Right atrium auricular region (tissue), 2 donors: ENCODE data around the gene PAX2. TPM values are rescaled to one million over a fixed set of nuclear protein-coding genes. Genes with fewer than 3 reads are reported as not detected.

Experiments
- DNase-seq: peaks from one replicate; pipeline ENCODE4 v3.0.0-alpha.2; 2019; ENCODE audit warnings: low spot score
- H3K27ac ChIP-seq, 2 donors: fragments of 200-600 bp; sonication (generic); 1 replicate in 1 of 2; 2 replicates in 1 of 2; pipeline ENCODE4 v1.5.1; 2016 to 2019
- H3K27me3 ChIP-seq, 2 donors: fragments of 200-600 bp; sonication (generic); one replicate each; pipeline versions ENCODE4 v1.5.1 to v1.6.0; 2017 to 2019
- H3K36me3 ChIP-seq: fragments of 200-600 bp; sonication (generic); one replicate; pipeline ENCODE4 v1.5.1; 2016
- H3K4me1 ChIP-seq, 2 donors: fragments of 200-600 bp; sonication (generic); one replicate each; pipeline versions ENCODE4 v1.5.1 to v1.6.0; 2017 to 2019
- H3K4me3 ChIP-seq, 2 donors: fragments of 200-600 bp; sonication (generic); 1 replicate in 1 of 2; 2 replicates in 1 of 2; pipeline ENCODE4 v1.5.1; 2017 to 2019; ENCODE audit warnings: mild to moderate bottlenecking in 1 of 2, moderate library complexity in 1 of 2
- H3K9me3 ChIP-seq, 2 donors: fragments of 200-600 bp; sonication (generic); one replicate each; pipeline ENCODE4 v1.5.1; 2019
- CTCF ChIP-seq, 2 donors: fragments of 200-600 bp; sonication (generic); IDR thresholded peaks; one replicate each; pipeline ENCODE4 v1.5.1; 2019; ENCODE audit warnings: antibody characterized with exemption in 2 of 2
- total RNA-seq, 2 donors: library from RNA; depleted of rRNA; stranded (reverse); fragments of >200 nt; gene quantifications; one replicate each; pipeline ENCODE4 v1.1.0, GENCODE V29; 2016

Gene PAX2
- total RNA-seq, 2 donors from 2014 or later: not detected

GRCh38 chr10:100824886-100825285 lies 79.5 kb downstream of the PAX2 start:
- Histone ChIP-seq H3K4me3 (no peak overlapping the region), H3K27me3 (peaks cover 36 to 54% of the 10 kb centered on the region in 2 donors), H3K36me3 (no peaks in the 10 kb centered on the region), H3K27ac (no peak overlapping the region), H3K9me3 (no peaks in the 10 kb centered on the region), H3K4me1 (peaks cover 0 to 37% of the 10 kb centered on the region in 2 donors)
- no peak for DNase-seq
- TF ChIP-seq CTCF (IDR thresholded peaks at IDR 0.05): no peak

GRCh38 chr10:100825325-100825875 lies 80.0 kb downstream of the PAX2 start:
- TF ChIP-seq CTCF (IDR thresholded peaks at IDR 0.05): no peak
- H3K9me3 ChIP-seq: no peaks in the 10 kb centered on the region
- peaks cover 41 to 59% of the 10 kb centered on the region in 2 donors for H3K27me3 ChIP-seq
- H3K36me3 ChIP-seq: no peaks in the 10 kb centered on the region
- no peak for DNase-seq
- H3K27ac ChIP-seq: no peak overlapping the region
- H3K4me1 ChIP-seq: peaks cover 0 to 38% of the 10 kb centered on the region in 2 donors
- H3K4me3 ChIP-seq: no peak overlapping the region

- H3K4me3 ChIP-seq: no peak overlapping the region
- TF ChIP-seq CTCF (IDR thresholded peaks at IDR 0.05): no peak
- H3K27me3 ChIP-seq: peaks cover 45 to 59% of the 10 kb centered on the region in 2 donors
- no peak overlapping the region for H3K27ac ChIP-seq
- no peak for DNase-seq
- H3K4me1 ChIP-seq: peaks cover 0 to 38% of the 10 kb centered on the region in 2 donors
- H3K36me3 ChIP-seq: no peaks in the 10 kb centered on the region
- no peaks in the 10 kb centered on the region for H3K9me3 ChIP-seq
Measured at GRCh38 chr10:100826031-100826651, 80.8 kb downstream of the PAX2 start.

- DNase-seq: no peak
Measured at GRCh38 chr10:100826661-100826982, 81.2 kb downstream of the PAX2 start.

GRCh38 chr10:100826983-100827818 lies 81.8 kb downstream of the PAX2 start:
- peaks cover 0 to 38% of the 10 kb centered on the region in 2 donors for H3K4me1 ChIP-seq
- peak overlapping the region; percentile 3 to 45 for H3K4me3 ChIP-seq
- H3K9me3 ChIP-seq: no peaks in the 10 kb centered on the region
- DNase-seq: no peak
- H3K27me3 ChIP-seq: peaks cover 47 to 59% of the 10 kb centered on the region in 2 donors
- peak in 1 of 2 donors; percentile 50 for TF ChIP-seq CTCF (IDR thresholded peaks at IDR 0.05)
- H3K27ac ChIP-seq: no peak overlapping the region
- no peaks in the 10 kb centered on the region for H3K36me3 ChIP-seq

More at GRCh38 chr10:100826661-100826982, 81.2 kb downstream of the PAX2 start:
- peak overlapping the region; percentile 3 to 45 for H3K4me3 ChIP-seq
- peaks cover 0 to 38% of the 10 kb centered on the region in 2 donors for H3K4me1 ChIP-seq
- H3K36me3 ChIP-seq: no peaks in the 10 kb centered on the region
- H3K27ac ChIP-seq: no peak overlapping the region
- peaks cover 47 to 59% of the 10 kb centered on the region in 2 donors for H3K27me3 ChIP-seq
- no peak for TF ChIP-seq CTCF (IDR thresholded peaks at IDR 0.05)
- no peaks in the 10 kb centered on the region for H3K9me3 ChIP-seq
